NAMALWA (cell line): Measurements from ENCODE around the gene KNTC1.
"Not testable (repeated sequence)": the region's sequence is repeated elsewhere in the genome, so short reads cannot be mapped to it uniquely, and the experiment has no call there.

ENCODE experiments used
- DNase-seq: peaks from one replicate; pipeline ENCODE4 v3.0.0-alpha.2; 2015; ENCODE audit warnings: low spot score

The KNTC1 gene

GRCh38 chr12:122526683-122527477 lies at the start of gene KNTC1, which contains the start of gene RSRC2:
Gene KNTC1 (plus strand): TSS chr12:122527249. CDS start chr12:122530064, 2,815 bp downstream.
Gene RSRC2 (minus strand): TSS chr12:122526936. CDS start chr12:122526853, 83 bp downstream.
- peak; percentile 100 for DNase-seq

- no peak for DNase-seq
Measured at GRCh38 chr12:122480753-122481152, 46.3 kb upstream of the KNTC1 start.

- DNase-seq: no peak
Measured at GRCh38 chr12:122481861-122482260, 45.2 kb upstream of the KNTC1 start.

- DNase-seq: no peak
Measured at GRCh38 chr12:122483969-122484368, 43.1 kb upstream of the KNTC1 start.

- DNase-seq: not testable (repeated sequence)
Measured at GRCh38 chr12:122484385-122484784, 42.7 kb upstream of the KNTC1 start.

GRCh38 chr12:122486360-122486759 lies 40.7 kb upstream of the KNTC1 start:
- DNase-seq: not testable (repeated sequence)

GRCh38 chr12:122486805-122487426 lies 40.1 kb upstream of the KNTC1 start:
- DNase-seq: no peak

- DNase-seq: not testable (repeated sequence)
Measured at GRCh38 chr12:122487807-122488206, 39.2 kb upstream of the KNTC1 start.

GRCh38 chr12:122489038-122489437 lies 38.0 kb upstream of the KNTC1 start:
- DNase-seq: no peak

- DNase-seq: no peak
Measured at GRCh38 chr12:122491991-122492390, 35.1 kb upstream of the KNTC1 start.

- DNase-seq: not testable (repeated sequence)
Measured at GRCh38 chr12:122493222-122493621, 33.8 kb upstream of the KNTC1 start.

- no peak for DNase-seq
Measured at GRCh38 chr12:122495258-122495657, 31.8 kb upstream of the KNTC1 start.

GRCh38 chr12:122499991-122500684 lies 26.9 kb upstream of the KNTC1 start:
- peak; percentile 82 for DNase-seq

GRCh38 chr12:122500685-122501488 lies 26.2 kb upstream of the KNTC1 start, which contains the start of gene ZCCHC8:
Gene ZCCHC8 (minus strand): TSS chr12:122500932. CDS start chr12:122500840, 92 bp downstream.
- DNase-seq: peak; percentile 99

GRCh38 chr12:122501489-122501989 lies 25.5 kb upstream of the KNTC1 start:
- no peak for DNase-seq

GRCh38 chr12:122503147-122503751 lies 23.8 kb upstream of the KNTC1 start:
- no peak for DNase-seq

GRCh38 chr12:122503783-122504590 lies 23.1 kb upstream of the KNTC1 start:
- no peak for DNase-seq

- no peak for DNase-seq
Measured at GRCh38 chr12:122505419-122506051, 21.5 kb upstream of the KNTC1 start.

- DNase-seq: no peak
Measured at GRCh38 chr12:122506393-122506938, 20.6 kb upstream of the KNTC1 start.
